Smooth muscle cell of the umbilical artery (primary cell): ENCODE data around the gene POGLUT2. TPM values are rescaled to one million over a fixed set of nuclear protein-coding genes. Genes with fewer than 3 reads are reported as not detected.

Experiments
- total RNA-seq: library from RNA; depleted of rRNA; stranded (reverse); fragments of >200 nt; gene quantifications from 2 replicates; pipeline ENCODE4 v1.2.3, GENCODE V29; 2014

POGLUT2 gene
- 68.9 and 74.7 TPM in 2 replicates for total RNA-seq

DNA sequence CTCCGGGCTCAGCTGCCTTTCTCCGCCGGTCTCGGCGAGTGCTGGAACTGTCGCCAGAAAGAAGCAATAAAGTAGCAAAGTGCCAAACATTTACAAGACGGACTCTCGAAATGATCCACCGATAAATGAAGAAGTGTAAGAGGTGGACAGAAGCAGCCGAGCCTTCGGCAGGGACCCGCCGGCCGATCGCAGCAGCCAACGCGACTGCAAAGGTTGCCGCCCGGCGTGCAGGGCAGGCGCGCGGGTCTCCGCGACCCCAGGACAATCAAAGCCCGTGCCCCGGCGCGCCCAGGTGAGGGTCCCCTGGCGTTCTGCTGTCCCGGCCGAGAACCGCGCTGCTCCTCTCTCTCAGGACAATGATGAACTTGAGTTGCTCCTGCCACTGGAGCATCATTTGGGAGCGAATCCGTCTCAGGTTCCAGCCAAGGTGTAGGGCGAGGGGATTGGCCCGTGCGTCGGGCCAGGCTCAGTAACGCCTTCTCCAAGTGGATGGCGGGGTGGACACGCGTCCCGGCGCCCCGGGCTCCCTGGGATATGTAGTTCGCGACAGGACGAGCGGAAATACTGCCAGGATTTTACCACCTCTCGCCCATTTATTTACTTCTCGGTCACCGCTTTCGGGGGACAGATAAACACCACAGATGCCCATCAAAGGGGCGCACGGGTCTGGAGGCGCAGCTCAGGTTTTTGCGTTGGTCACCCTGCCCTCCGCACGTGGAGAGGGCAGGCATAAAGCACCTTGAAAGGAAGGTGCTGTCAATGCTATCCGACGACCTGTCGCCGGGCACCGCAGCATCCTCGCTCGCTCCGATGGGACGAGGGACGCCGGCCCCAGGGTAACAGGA lies at the start of gene POGLUT2, which contains the start of gene BIVM:
POGLUT2 (minus strand) TSS at position 396 of the 845 bp plus-strand sequence; CDS start at position 90, 306 bp downstream.
BIVM (plus strand) TSS at position 539 of the 845 bp plus-strand sequence. CDS start 8,149 bp downstream, outside the sequence.

DNA sequence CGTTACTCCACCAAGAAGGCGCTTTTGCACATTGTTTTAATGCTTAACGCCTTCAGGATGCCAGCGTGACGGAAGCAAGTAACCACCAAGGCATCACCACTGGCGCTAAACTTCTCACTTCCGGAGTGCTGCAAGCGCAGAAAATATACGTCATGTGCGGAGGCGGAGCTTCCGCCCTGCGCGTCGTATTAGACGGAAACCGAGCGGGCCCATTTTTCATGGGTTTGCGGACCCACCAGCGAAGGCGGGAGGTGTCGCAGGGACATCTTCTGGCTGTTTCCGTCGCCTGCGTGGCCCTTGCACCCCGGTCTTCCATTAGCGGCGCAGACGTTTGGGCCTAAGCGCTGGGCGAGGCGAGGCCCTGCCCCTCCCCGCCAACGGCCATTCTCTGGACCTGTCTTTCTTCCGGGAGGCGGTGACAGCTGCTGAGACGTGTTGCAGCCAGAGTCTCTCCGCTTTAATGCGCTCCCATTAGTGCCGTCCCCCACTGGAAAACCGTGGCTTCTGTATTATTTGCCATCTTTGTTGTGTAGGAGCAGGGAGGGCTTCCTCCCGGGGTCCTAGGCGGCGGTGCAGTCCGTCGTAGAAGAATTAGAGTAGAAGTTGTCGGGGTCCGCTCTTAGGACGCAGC lies 47.0 kb upstream of the POGLUT2 start, which contains the start of gene ERCC5:
ERCC5 (plus strand) TSS at position 403 of the 631 bp plus-strand sequence. CDS start 235 bp downstream, outside the sequence.

DNA sequence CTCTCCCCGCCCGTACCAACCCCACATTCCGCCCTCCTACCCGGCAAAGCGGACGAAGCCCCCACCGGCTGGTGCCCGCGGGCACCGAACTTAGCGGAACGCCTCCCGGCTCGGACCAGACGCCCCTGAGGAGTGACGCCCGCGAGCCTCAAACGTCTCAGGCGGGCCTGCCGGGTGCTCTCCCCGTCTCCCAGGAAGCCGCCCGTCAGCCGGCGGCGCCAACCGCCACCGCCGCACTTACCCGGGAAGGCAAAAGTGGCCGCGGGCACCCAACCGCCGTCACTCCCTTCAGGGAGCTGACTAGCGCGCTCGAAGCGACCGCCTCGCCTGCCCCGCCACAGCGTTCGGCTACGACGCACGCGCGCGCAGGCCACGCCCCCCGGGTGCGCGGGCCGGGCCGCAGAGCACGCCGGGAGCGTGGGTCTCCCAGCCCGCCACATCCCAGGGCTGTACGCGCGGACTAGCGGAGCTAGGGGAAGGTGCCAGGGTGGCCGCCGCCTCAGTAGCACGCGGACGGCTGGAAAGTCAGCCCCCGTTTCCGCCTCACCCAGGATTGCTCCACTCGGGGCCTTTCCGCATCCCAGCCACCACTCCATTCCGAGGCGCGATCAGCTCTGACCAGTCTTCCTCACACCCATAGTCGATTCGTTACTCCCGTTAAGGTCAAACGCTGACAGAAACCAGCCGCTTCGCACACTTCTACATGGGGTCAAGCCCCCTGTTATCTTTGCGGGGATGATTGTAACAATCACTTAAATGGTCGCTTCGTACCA lies 25.1 kb downstream of the POGLUT2 start, which contains the start of gene TEX30:
TEX30 (minus strand) TSS at position 346 of the 773 bp plus-strand sequence. CDS start 3,760 bp downstream, outside the sequence.

Other genes with a start within 250 kb of the POGLUT2 start
- gene TPP2, start 202.0 kb downstream of the POGLUT2 start, total RNA-seq: 41.0 and 76.9 TPM in 2 replicates
- not detected in 2 replicates for gene METTL21C, start 103.9 kb downstream of the POGLUT2 start, total RNA-seq
- gene TEX30, start 25.2 kb downstream of the POGLUT2 start, total RNA-seq: 13.1 and 20.9 TPM in 2 replicates
- 31.8 and 44.9 TPM in 2 replicates for gene BIVM, start 143 bp upstream of the POGLUT2 start, total RNA-seq
- gene ERCC5, start 47.1 kb upstream of the POGLUT2 start, total RNA-seq: 84.1 and 106 TPM in 2 replicates